ENCODE data around the gene DBP.

DNA sequence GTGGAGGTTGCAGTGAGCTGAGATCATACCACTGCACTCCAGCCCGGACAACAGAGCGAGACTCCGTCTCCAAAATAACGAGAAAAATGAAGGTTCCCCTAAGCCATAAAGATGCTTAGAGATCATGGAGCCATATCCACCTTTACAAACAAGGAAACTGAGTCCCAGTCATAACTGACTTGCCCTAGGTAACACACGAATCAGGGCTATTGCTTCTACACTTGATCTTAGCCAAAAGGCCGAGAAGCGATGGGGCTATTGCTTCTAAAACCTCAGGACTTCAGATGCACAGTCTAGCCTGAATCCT, 3.2 kb downstream of the DBP start:
- no peak for TF ChIP-seq EZH2phosphoT487 (IDR thresholded peaks at IDR 0.05; ENCODE audit: insufficient read depth, low read depth)
- no peak for TF ChIP-seq EZH2 (IDR thresholded peaks at IDR 0.05; ENCODE audit: insufficient read depth, poor library complexity, severe bottlenecking)

Data from GM23248 (cell line).